K562 (cell line): ENCODE data around the gene CXCL6. TPM values are rescaled to one million over a fixed set of nuclear protein-coding genes. Genes with fewer than 3 reads are reported as not detected.

Experiments used
- ATAC-seq: fragments of 200-7000 bp; cut with Tn5 transposase; 3 replicates; pipeline ENCODE4 v1.9.1; 2020; ENCODE audit warnings: moderate library complexity
- BruUV-seq: library from RNA; stranded (reverse); fragments of 400-500 nt; replicated peaks from 2 replicates; lab custom pipeline; 2021; lab: Mats Ljungman, UMichigan
- CTCF ChIA-PET: fragments of 300-600 bp; formaldehyde crosslinking; extraction: SDS; loops from one replicate; lab custom pipeline; 2021; ENCODE audit warnings: low intra/inter-chr PET ratio; lab: Yijun Ruan, JAX
- POLR2A ChIA-PET: fragments of 300-600, 350-650 bp; sonication (Branson Sonifier 250); formaldehyde crosslinking; extraction: SDS; loops from one replicate; lab custom pipeline; 2021; ENCODE audit warnings: antibody characterized with exemption, inconsistent platforms; lab: Yijun Ruan, JAX
- DNase-seq, 4 experiments: peaks; one replicate each; pipeline versions ENCODE4 v3.0.0 to v3.0.0-alpha.2; 2011 to 2018; ENCODE audit warnings: low spot score in 3 of 4, mixed read lengths in 3 of 4; ENCODE audit errors: extremely low read depth in 1 of 4
- FAIRE-seq: peaks from 2 replicates; lab custom pipeline; 2011; peaks lifted over from hg19 to GRCh38; lab: Jason Lieb, UNC
- H2AFZ ChIP-seq: 2 replicates; pipeline ENCODE4 v1.6.0; 2011; ENCODE audit warnings: low read depth, low read length, control low read depth, inconsistent platforms
- H3K27ac ChIP-seq: fragments of 200-600 bp; 3 replicates; pipeline ENCODE4 v1.8.0; 2011; ENCODE audit warnings: low read depth, mild to moderate bottlenecking, control low read depth, inconsistent platforms, low read length, moderate library complexity, mixed read lengths; ENCODE audit errors: extremely low read depth
- H3K27me3 ChIP-seq, 2 experiments: fragments of 300-600 bp in 1 of 2; 2 replicates in 1 of 2; 3 replicates in 1 of 2; pipeline versions ENCODE4 v1.6.0 to v1.8.0; 2011; ENCODE audit warnings: inconsistent platforms in 2 of 2, low read length in 2 of 2, mild to moderate bottlenecking in 1 of 2, mixed read lengths in 1 of 2, moderate library complexity in 1 of 2; ENCODE audit not compliant: control insufficient read depth in 2 of 2, insufficient read depth in 2 of 2
- H3K36me3 ChIP-seq: fragments of 300-600 bp; 3 replicates; pipeline ENCODE4 v1.8.0; 2011; ENCODE audit warnings: mild to moderate bottlenecking, low read length, inconsistent platforms; ENCODE audit not compliant: control insufficient read depth, insufficient read depth
- H3K4me1 ChIP-seq, 2 experiments: fragments of 200-600 bp in 1 of 2; replicated peaks in 1 of 2; 2 replicates in 1 of 2; 3 replicates in 1 of 2; pipeline versions ENCODE4 v1.5.1 to v1.8.0; 2011; ENCODE audit warnings: inconsistent platforms in 2 of 2, low read length in 2 of 2, mild to moderate bottlenecking in 1 of 2, mixed read lengths in 1 of 2, moderate library complexity in 1 of 2; ENCODE audit not compliant: control insufficient read depth in 2 of 2, insufficient read depth in 2 of 2
- H3K4me2 ChIP-seq: 2 replicates; pipeline ENCODE4 v1.6.1; 2011; ENCODE audit warnings: low read length, control low read depth, inconsistent platforms, mixed read lengths; ENCODE audit not compliant: insufficient read depth
- H3K4me3 ChIP-seq: fragments of 200-600 bp; sonication (generic), shearing (Covaris generic); 2 replicates; pipeline ENCODE4 v1.5.1; 2016; ENCODE audit warnings: control low read depth, inconsistent platforms
- H3K79me2 ChIP-seq: fragments of 200-600 bp; 3 replicates; pipeline ENCODE4 v1.8.0; 2011; ENCODE audit warnings: low read length, inconsistent platforms; ENCODE audit not compliant: control insufficient read depth, insufficient read depth
- H3K9ac ChIP-seq, 2 experiments: 2 replicates each; pipeline versions ENCODE4 v1.6.0 to v1.6.1; 2011; ENCODE audit warnings: low read depth in 2 of 2, low read length in 2 of 2, control low read depth in 1 of 2, inconsistent platforms in 1 of 2, mild to moderate bottlenecking in 1 of 2, mixed read lengths in 1 of 2; ENCODE audit not compliant: insufficient read depth in 1 of 2
- H3K9me1 ChIP-seq: one replicate; pipeline ENCODE4 v1.6.0; 2011; ENCODE audit warnings: inconsistent platforms, mild to moderate bottlenecking, low read length, moderate library complexity; ENCODE audit not compliant: control insufficient read depth, insufficient read depth
- H3K9me3 ChIP-seq: replicated peaks from 2 replicates; pipeline ENCODE4 v1.5.1; 2011; ENCODE audit warnings: low read depth, low read length, inconsistent platforms; ENCODE audit not compliant: control insufficient read depth, insufficient read depth
- H4K20me1 ChIP-seq: replicated peaks from 2 replicates; pipeline ENCODE4 v1.6.1; 2011; ENCODE audit warnings: low read length, inconsistent platforms, mixed read lengths; ENCODE audit not compliant: control insufficient read depth, insufficient read depth
- SAFB ChIP-seq: fragments of 200-400 bp; formaldehyde crosslinking; IDR thresholded peaks from 2 replicates; pipeline ENCODE4 v1.6.1; 2017; ENCODE audit warnings: low read depth, low read length, borderline replicate concordance
- SIRT6 ChIP-seq: IDR thresholded peaks from one replicate; pipeline ENCODE4 v1.6.1; 2012; ENCODE audit warnings: low read depth, mild to moderate bottlenecking, control low read depth, inconsistent platforms, low read length, moderate library complexity
- TOE1 ChIP-seq, 2 experiments: fragments of 450-650 bp in 1 of 2; sonication (generic) in 1 of 2; formaldehyde crosslinking in 1 of 2; IDR thresholded peaks; 2 replicates each; pipeline versions ENCODE4 v1.7.1 to v1.8.0; 2016 to 2022; ENCODE audit warnings: borderline replicate concordance in 2 of 2, mild to moderate bottlenecking in 2 of 2, antibody characterized with exemption in 1 of 2, inconsistent platforms in 1 of 2, low read depth in 1 of 2, missing genetic modification reagents in 1 of 2, moderate library complexity in 1 of 2
- VEZF1 ChIP-seq: fragments of 200-800 bp; sonication (Bioruptor generic); IDR thresholded peaks from 2 replicates; pipeline ENCODE4 v1.6.1; 2017; ENCODE audit warnings: missing genetic modification characterization, missing compliant biosample characterization
- in situ Hi-C: fragments of 300-500 bp; cut with MboI; formaldehyde crosslinking; loops from 4 replicates; pipeline ENCODE4 v1.15.0; 2018; ENCODE audit warnings: inconsistent platforms, mixed read lengths
- intact Hi-C: fragments of 100-400 bp; cut with micrococcal nuclease; formaldehyde crosslinking; loops from 2 replicates; pipeline ENCODE4 v1.14.2; 2022
- polyA plus RNA-seq, 8 experiments: library from polyadenylated mRNA; depleted of rRNA in 4 of 8; stranded (reverse) in 5 of 8; unstranded in 3 of 8; fragments of >200 nt; fragmentation: Nextera tagmentation in 2 of 8; fragmentation: Illumina TruSeq in 1 of 8; extraction: Ambion mirVana in 2 of 8; extraction: Trizol in 1 of 8; gene quantifications; 2 replicates each; pipeline versions ENCODE4 v1.2.1 to v1.2.3, GENCODE V29; 2011 to 2014; ENCODE audit warnings: inconsistent platforms in 1 of 8, missing spikeins in 1 of 8
- total RNA-seq, 7 experiments: library from RNA; depleted of rRNA in 6 of 7; stranded (reverse); fragments of >200 nt in 6 of 7; fragmentation: Illumina TruSeq in 2 of 7; extraction: Trizol in 2 of 7; gene quantifications; 2 replicates each; pipeline versions ENCODE4 v1.2.1 to v1.2.3, GENCODE V29; 2011 to 2021; ENCODE audit warnings: low replicate concordance in 1 of 7

CXCL6 gene
- total and polyA plus RNA-seq, 9 of the 15 experiments (the other 6 are each of a cell fraction or from before 2014, with no cell fraction given), result not detected

- no peak overlapping the region for H3K4me3 ChIP-seq
- H3K79me2 ChIP-seq, result no peaks in the 10 kb centered on the region
- no peaks in the 10 kb centered on the region for H3K36me3 ChIP-seq
- no peak overlapping the region for H3K27ac ChIP-seq
- H4K20me1 ChIP-seq, result no peaks in the 10 kb centered on the region
- H3K9ac ChIP-seq, result no peak overlapping the region
- FAIRE-seq (no peak), DNase-seq (no peak), ATAC-seq (no peak)
- H3K4me1 ChIP-seq, result no peaks in the 10 kb centered on the region
- no peak overlapping the region for H3K4me2 ChIP-seq
- no TSS peak for BruUV-seq
- in situ Hi-C loops, result no loop called here
- no peak overlapping the region for H2AFZ ChIP-seq
- H3K27me3 ChIP-seq, result no peaks in the 10 kb centered on the region
- CTCF ChIA-PET, result no interaction called here
- intact Hi-C loops, result no loop called here
- no peaks in the 10 kb centered on the region for H3K9me3 ChIP-seq
- POLR2A ChIA-PET, result no interaction called here
- H3K9me1 ChIP-seq, result no peaks in the 10 kb centered on the region
- TF ChIP-seq SIRT6, result no peak
- no peak for TF ChIP-seq TOE1 (IDR thresholded peaks at IDR 0.05; ENCODE audit: borderline replicate concordance)
- TF ChIP-seq TOE1 (CRISPR knock-in tag; IDR thresholded peaks at IDR 0.05; ENCODE audit: borderline replicate concordance, low read depth), result no peak
- TF ChIP-seq SAFB, result no peak
- no peak for TF ChIP-seq VEZF1
Measured at GRCh38 chr4:73823760-73824159, 12.7 kb upstream of the CXCL6 start.
